WI38 (cell line): ENCODE results near the gene LURAP1L.

Experiments used
- H3K4me3 ChIP-seq: 2 replicates; pipeline ENCODE4 v1.5.1; 2011; ENCODE audit warnings: low read depth, mild to moderate bottlenecking, control low read depth, low read length
- CTCF ChIP-seq: IDR thresholded peaks from 2 replicates; pipeline ENCODE4 v1.5.1; 2012; ENCODE audit warnings: low read depth, mild to moderate bottlenecking, control low read depth, low read length

LURAP1L gene

GRCh38 chr9:12774861-12775678 is at the start of gene LURAP1L:
Gene LURAP1L (plus strand): TSS chr9:12775020. CDS start chr9:12775716, 696 bp downstream.
- TF ChIP-seq CTCF = no peak
- peak within 1 kb of the TSS; percentile 86 for H3K4me3 ChIP-seq

GRCh38 chr9:12726795-12727194 is 48.0 kb upstream of the LURAP1L start:
- TF ChIP-seq CTCF = no peak
- no peak overlapping the region for H3K4me3 ChIP-seq

- TF ChIP-seq CTCF = no peak
- no peak overlapping the region for H3K4me3 ChIP-seq
These were observed 44.6 kb upstream of the LURAP1L start for GRCh38 chr9:12730198-12730597.

GRCh38 chr9:12730927-12731326 is 43.9 kb upstream of the LURAP1L start:
- TF ChIP-seq CTCF = no peak
- no peak overlapping the region for H3K4me3 ChIP-seq

GRCh38 chr9:12732971-12733370 is 41.8 kb upstream of the LURAP1L start:
- no peak overlapping the region for H3K4me3 ChIP-seq

GRCh38 chr9:12735665-12736064 is 39.2 kb upstream of the LURAP1L start:
- no peak overlapping the region for H3K4me3 ChIP-seq
- TF ChIP-seq CTCF = no peak

More at GRCh38 chr9:12732971-12733370, 41.8 kb upstream of the LURAP1L start:
- TF ChIP-seq CTCF = no peak

GRCh38 chr9:12737871-12738270 is 36.9 kb upstream of the LURAP1L start:
- no peak for TF ChIP-seq CTCF
- H3K4me3 ChIP-seq = no peak overlapping the region
